Pancreas (tissue), 10 donors: ENCODE results near the gene IL18BP. TPM values are rescaled to one million over a fixed set of nuclear protein-coding genes. Genes with fewer than 3 reads are reported as not detected.

Experiments used
- ATAC-seq, 4 donors: fragments of 200-7000 bp; cut with Tn5 transposase; one replicate each; pipeline versions ENCODE4 v1.8.0 to v1.9.1; 2020; ENCODE audit warnings: mild to moderate bottlenecking in 4 of 4, moderate library complexity in 4 of 4
- DNase-seq, 6 donors: peaks; one replicate each; pipeline ENCODE4 v3.0.0-alpha.2; 2020
- FAIRE-seq: peaks from 2 replicates; lab custom pipeline; 2012; peaks lifted over from hg19 to GRCh38; lab: Jason Lieb, UNC
- H3K27ac ChIP-seq, 4 donors: fragments of 200-600 bp; sonication (generic); 1 replicate in 3 of 4; 2 replicates in 1 of 4; pipeline versions ENCODE4 v1.5.0 to v1.8.0; 2020
- H3K27me3 ChIP-seq, 4 donors: fragments of 200-600 bp; one replicate each; pipeline ENCODE4 v1.8.0; 2021
- H3K36me3 ChIP-seq, 3 donors: fragments of 200-600 bp; sonication (generic) in 1 of 3; one replicate each; pipeline versions ENCODE4 v1.5.0 to v1.8.0; 2020 to 2021
- H3K4me1 ChIP-seq, 3 donors: fragments of 200-600 bp; one replicate each; pipeline ENCODE4 v1.8.0; 2021
- H3K4me3 ChIP-seq, 4 donors: fragments of 200-600 bp; sonication (generic) in 2 of 4; one replicate each; pipeline versions ENCODE4 v1.5.0 to v1.8.0; 2020 to 2021
- H3K9me3 ChIP-seq, 4 donors: fragments of 200-600 bp; one replicate each; pipeline ENCODE4 v1.8.0; 2021
- WGBS, 2 donors: extraction: QIAGEN DNeasy Blood & Tissue Kit; methylation state at CpG; one replicate each; pipeline ENCODE4 v1.1.7; 2013; 5-methylcytosine and 5-hydroxymethylcytosine counted together
- intact Hi-C, 3 donors: fragments of 100-400 bp; cut with DNase I; formaldehyde crosslinking; loops; one replicate each; pipeline versions ENCODE4 v1.11.1 to v1.14.2; 2022
- polyA plus RNA-seq, 2 donors: library from polyadenylated mRNA; stranded (reverse); fragments of 200-250 nt; gene quantifications; one replicate each; pipeline ENCODE4 v1.2.3, GENCODE V29; 2013
- total RNA-seq, 6 donors: library from RNA; stranded (reverse); fragmentation: NEBNext Ultra II Directional in 4 of 6; extraction: Animal tissue kit (Norgen Biotek cat#: 25700) in 4 of 6; gene quantifications; one replicate each; pipeline versions ENCODE4 v1.2.1 to v1.2.4, GENCODE V29; 2021 to 2023
- TF ChIP-seq, protein P1 (sequence below), 4 donors: fragments of 200-600 bp; sonication (generic) in 3 of 4; IDR thresholded peaks; one replicate each; pipeline versions ENCODE4 v1.5.0 to v1.8.0; 2021; ENCODE audit warnings: antibody characterized with exemption in 4 of 4
- donor health status: healthy with polysubstance abuse.
- donor health status: DM: no; HTN: no; CAD: no; lungs with moderate emphysema.
- donor health status: DM: no; HTN: no; CAD: no.
- donor health status: control.
- donor health status: control.
- donor health status: Bipolar disorder and iron deficiency.
- donor health status: DM: yes; HTN: yes; CAD: no.
- donor health status: DM: no; HTN: no; CAD: no.
- donor health status: DM: no; HTN: no; CAD: no.
- donor health status: DM: yes; HTN: yes; CAD: no.

Gene IL18BP
- total and polyA plus RNA-seq, 8 donors, result 2.3 to 7.8 (median 3.9) TPM

DNA sequence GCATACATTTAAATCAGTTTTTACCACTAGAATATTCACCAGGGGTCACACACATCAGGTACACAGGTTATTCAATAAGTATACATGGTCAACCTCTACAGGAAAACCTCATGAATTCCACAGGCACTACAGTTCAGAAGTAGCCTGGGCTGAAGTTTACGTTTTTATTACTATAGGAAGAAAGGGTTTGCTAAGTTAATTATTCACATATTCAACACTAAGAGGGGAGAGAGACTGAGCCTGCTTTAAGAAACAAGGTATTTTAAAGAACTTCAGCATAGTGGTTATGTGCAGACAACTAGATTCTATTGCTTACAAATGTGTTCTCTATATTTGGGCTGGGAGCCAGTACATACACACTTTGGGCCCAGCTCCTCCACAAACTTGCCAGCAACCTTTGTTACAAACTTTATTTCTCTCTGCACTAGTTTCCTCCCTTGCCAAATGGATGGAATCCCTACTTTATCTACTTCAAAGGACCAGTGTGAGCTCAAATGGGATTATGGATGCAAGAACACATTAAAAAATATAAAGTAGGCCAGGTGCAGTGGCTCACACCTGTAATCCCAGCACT, 31.9 kb downstream of the IL18BP start:
- H3K36me3 ChIP-seq, result peaks cover 4 to 49% (median 17%) of the 10 kb centered on the region in 3 donors
- peaks cover 5 to 19% (median 14%) of the 10 kb centered on the region in 3 donors for H3K4me1 ChIP-seq
- WGBS, 2 donors, result 22 to 25% methylated on average over 1 of the region's 1 CpG
- H3K27ac ChIP-seq, result no peak overlapping the region
- FAIRE-seq, result no peak
- no peak for DNase-seq
- intact Hi-C loops, result no loop called here
- H3K4me3 ChIP-seq, result no peak overlapping the region
- no peaks in the 10 kb centered on the region for H3K27me3 ChIP-seq
- ATAC-seq, result peak in 1 of 4 donors; percentile 39
- H3K9me3 ChIP-seq, result no peaks in the 10 kb centered on the region
- TF ChIP-seq, protein P1, sequence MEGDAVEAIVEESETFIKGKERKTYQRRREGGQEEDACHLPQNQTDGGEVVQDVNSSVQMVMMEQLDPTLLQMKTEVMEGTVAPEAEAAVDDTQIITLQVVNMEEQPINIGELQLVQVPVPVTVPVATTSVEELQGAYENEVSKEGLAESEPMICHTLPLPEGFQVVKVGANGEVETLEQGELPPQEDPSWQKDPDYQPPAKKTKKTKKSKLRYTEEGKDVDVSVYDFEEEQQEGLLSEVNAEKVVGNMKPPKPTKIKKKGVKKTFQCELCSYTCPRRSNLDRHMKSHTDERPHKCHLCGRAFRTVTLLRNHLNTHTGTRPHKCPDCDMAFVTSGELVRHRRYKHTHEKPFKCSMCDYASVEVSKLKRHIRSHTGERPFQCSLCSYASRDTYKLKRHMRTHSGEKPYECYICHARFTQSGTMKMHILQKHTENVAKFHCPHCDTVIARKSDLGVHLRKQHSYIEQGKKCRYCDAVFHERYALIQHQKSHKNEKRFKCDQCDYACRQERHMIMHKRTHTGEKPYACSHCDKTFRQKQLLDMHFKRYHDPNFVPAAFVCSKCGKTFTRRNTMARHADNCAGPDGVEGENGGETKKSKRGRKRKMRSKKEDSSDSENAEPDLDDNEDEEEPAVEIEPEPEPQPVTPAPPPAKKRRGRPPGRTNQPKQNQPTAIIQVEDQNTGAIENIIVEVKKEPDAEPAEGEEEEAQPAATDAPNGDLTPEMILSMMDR (IDR thresholded peaks at IDR 0.05), result no peak

DNA sequence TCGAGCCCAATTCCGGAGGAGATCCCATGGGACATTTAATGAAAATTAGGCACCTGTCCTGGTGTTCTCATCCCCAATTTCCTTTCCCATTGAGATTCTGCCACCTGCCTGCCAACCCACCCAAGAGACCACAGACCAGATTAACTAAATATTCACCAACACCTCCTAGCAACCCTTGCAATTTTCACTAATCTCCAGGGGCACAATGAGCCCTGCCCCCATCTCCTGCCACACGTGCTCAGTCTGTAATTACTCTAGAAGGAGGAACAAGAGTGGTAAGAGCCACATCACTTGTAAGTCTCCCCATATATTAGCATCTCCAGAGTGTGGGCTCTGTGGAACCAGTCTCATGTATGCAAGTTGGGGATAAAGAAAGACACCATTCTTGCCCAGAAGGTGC, 38.0 kb downstream of the IL18BP start:
- Histone ChIP-seq H3K4me1 (peaks cover 24 to 31% (median 29%) of the 10 kb centered on the region in 3 donors), H3K9me3 (no peaks in the 10 kb centered on the region), H3K4me3 (no peak overlapping the region), H3K27me3 (no peaks in the 10 kb centered on the region), H3K27ac (peak overlapping the region in 1 of 4 donors; percentile 12), H3K36me3 (peaks cover 4 to 25% (median 7%) of the 10 kb centered on the region in 3 donors)
- 50 to 65% methylated on average over 3 of the region's 3 CpGs for WGBS, 2 donors
- DNase-seq, result no peak
- no peak for FAIRE-seq
- intact Hi-C loops, result loop anchor here in 1 of 3 donors (5.0 kb wide), 1 partner anchor 51 kb away; no protein-coding TSS in a partner anchor
- TF ChIP-seq, protein P1 (IDR thresholded peaks at IDR 0.05), result no peak
- no peak for ATAC-seq

DNA sequence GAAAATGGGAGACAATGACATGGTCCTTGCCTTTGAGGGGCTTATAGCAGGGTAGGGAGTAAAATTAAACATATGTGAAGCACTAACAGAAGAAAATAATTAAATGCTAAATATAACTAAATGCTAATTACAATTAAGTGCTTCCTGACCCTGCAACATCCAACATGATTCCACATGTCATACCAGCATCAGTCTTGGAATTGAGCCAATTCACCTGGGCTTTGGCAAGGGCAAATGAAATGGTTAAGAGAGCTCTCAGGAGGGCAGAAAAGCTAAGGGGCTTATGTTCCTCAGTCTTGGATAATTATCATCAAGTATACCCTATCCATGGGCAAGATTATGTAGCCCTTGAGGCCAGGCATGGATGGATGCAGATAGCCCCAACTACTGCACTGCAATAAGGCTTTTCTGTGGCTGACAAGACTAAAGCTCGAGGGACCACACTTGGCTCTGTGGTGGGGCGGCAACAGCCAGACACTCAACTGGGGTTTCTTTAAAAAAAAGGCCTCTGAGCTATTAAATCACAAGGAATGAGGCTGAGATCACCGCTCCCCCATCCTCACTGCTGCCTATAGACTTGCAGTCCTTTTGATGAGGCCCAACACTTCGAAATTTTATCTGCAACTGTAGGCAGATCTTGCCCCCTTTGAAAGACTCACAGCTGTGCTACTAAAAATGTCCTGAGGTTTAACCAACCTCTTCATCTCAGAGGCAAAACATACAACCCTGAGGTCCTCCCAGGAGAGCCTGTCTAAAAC, 39.0 kb downstream of the IL18BP start:
- TF ChIP-seq, protein P1 (IDR thresholded peaks at IDR 0.05), result no peak
- H3K27ac ChIP-seq, result peak overlapping the region in 3 of 4 donors; percentile 55 to 98 (median 98)
- intact Hi-C loops, result loop anchor here in 1 of 3 donors (5.0 kb wide), 1 partner anchor 50 kb away; no protein-coding TSS in a partner anchor
- peaks cover 4 to 20% (median 7%) of the 10 kb centered on the region in 3 donors for H3K36me3 ChIP-seq
- ATAC-seq (no peak), DNase-seq (no peak), FAIRE-seq (no peak)
- H3K4me1 ChIP-seq, result peaks cover 29 to 38% (median 33%) of the 10 kb centered on the region in 3 donors
- peak overlapping the region in 2 of 4 donors; percentile 4 to 53 for H3K4me3 ChIP-seq
- 49 to 53% methylated on average over 4 of the region's 4 CpGs for WGBS, 2 donors
- no peaks in the 10 kb centered on the region for H3K9me3 ChIP-seq
- H3K27me3 ChIP-seq, result no peaks in the 10 kb centered on the region

DNA sequence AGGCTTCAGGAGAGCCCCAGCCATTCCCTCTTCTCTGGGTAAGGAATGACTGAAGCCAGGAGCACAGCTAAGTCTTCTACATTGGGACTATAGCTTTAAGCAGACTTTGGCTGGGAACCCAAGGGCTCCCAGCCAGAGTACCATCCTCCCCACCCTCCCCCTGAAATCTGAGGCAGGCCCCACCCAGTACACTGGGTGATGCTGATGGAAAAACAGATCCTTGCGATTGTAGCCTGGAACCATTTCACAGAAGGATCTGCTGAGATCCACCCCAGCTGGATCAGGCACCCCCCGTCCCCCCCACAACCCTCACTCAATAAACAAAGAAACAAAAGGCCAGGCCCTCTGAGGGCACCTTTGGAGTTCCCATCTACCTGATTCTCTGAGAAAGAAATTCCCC, 39.8 kb downstream of the IL18BP start:
- ATAC-seq, result no peak
- peak in 1 of 6 donors; percentile 27 for DNase-seq
- H3K36me3 ChIP-seq, result peaks cover 4 to 13% (median 7%) of the 10 kb centered on the region in 3 donors
- TF ChIP-seq, protein P1 (IDR thresholded peaks at IDR 0.05), result no peak
- WGBS, 2 donors, result 4% methylated on average over 2 of the region's 2 CpGs
- intact Hi-C loops, result loop anchor here in 1 of 3 donors (5.0 kb wide), 1 partner anchor 49 kb away; no protein-coding TSS in a partner anchor
- peak overlapping the region; percentile 39 to 98 (median 76) for H3K27ac ChIP-seq
- FAIRE-seq, result no peak
- peaks cover 34 to 39% (median 37%) of the 10 kb centered on the region in 3 donors for H3K4me1 ChIP-seq
- H3K4me3 ChIP-seq, result peak overlapping the region in 3 of 4 donors; percentile 28 to 55 (median 53)
- H3K9me3 ChIP-seq, result no peaks in the 10 kb centered on the region
- no peaks in the 10 kb centered on the region for H3K27me3 ChIP-seq
